ENCODE measurements around the gene BCL3.
"Not testable (repeated sequence)": the region's sequence is repeated elsewhere in the genome, so short reads cannot be mapped to it uniquely, and the experiment has no call there.

Gene BCL3, protein sequence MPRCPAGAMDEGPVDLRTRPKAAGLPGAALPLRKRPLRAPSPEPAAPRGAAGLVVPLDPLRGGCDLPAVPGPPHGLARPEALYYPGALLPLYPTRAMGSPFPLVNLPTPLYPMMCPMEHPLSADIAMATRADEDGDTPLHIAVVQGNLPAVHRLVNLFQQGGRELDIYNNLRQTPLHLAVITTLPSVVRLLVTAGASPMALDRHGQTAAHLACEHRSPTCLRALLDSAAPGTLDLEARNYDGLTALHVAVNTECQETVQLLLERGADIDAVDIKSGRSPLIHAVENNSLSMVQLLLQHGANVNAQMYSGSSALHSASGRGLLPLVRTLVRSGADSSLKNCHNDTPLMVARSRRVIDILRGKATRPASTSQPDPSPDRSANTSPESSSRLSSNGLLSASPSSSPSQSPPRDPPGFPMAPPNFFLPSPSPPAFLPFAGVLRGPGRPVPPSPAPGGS

DNA sequence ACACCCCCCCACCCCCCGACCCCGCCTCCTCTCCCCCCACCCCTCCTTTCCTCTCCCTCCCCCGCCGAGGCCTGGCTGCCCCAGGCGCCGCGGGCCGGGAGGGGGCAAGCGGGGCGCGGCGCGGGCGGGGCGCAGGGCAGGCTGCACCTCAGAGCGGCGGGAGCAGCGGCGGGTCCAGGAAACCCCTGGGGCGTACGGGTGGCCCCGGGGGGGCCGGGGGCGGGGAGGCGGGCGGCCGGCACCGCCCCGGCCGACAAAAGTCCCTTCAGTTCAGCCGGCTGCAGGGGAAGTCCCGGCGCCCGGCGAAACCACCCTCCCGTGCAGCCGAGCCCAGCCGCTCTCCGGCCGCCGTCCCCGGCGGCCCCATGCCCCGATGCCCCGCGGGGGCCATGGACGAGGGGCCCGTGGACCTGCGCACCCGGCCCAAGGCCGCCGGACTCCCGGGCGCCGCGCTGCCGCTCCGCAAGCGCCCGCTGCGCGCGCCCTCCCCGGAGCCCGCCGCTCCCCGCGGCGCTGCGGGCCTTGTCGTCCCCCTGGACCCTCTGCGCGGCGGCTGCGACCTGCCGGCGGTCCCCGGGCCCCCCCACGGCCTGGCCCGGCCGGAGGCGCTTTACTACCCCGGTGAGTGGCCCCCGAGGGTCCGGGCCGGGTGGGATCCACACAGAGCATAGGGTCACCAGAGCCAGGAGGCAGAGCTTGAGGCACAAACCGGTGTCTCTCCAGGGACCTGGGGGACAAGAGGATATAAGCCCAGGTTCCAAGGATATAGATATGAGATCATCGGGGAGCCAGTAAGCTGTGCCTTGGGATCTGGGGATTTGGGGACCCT lies at the start of gene BCL3:
Gene BCL3, plus strand, starts transcription at position 283 of the 829 bp plus-strand sequence. Its CDS starts 83 bp downstream, at position 366.
- DNase-seq, result peak; percentile 82

GRCh38 chr19:44700547-44700946 lies 48.0 kb upstream of the BCL3 start:
- DNase-seq, result no peak

DNA sequence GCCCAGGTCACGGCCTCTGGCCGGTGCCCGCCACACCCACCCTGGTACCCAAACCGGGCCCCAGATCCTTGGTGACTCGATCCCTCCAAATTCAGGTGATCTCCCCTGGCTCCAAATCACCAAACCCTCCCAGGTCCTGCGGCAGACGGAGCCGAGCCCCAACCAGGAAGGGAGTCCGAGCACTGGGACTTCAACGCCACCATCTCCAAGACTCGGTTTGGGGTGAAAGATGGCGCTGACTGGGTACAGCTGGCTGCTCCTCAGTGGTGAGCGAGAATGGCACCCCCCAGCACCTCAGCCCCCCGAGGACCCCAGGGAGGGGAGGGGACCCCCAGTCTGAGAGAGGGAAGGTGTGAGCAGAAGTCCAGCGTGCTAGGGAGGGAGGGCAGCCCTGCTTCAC lies 47.3 kb upstream of the BCL3 start:
- DNase-seq, result no peak

DNA sequence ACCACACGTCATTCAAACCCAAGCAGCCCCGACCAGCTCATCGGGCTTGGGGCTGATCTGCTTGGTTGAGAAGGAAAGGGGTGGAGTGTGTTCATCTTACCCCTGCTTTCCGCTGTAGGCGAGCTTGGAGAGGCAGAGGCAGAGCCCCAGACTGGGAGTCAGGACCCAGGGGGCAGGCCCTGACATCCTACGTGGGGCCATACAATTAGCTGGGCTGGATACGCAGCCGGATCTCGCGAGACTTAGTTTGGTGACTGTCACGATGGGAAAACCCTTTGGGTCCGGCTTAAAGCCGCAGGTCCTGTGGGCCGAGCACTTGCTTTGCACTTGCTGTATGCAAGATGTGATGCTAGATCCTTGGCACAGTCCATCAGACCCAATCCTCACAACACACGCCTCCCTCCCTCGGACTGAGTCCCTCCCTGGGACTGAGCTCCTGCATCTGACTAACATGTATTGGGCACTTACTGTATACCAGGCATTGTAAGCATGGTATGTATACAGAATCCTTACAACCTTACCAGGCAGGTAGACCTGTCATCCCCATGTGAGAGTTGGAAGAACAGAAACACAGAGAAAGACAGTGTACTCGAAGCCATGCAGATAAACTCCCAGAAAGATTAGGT lies 45.8 kb upstream of the BCL3 start:
- DNase-seq, result no peak

DNA sequence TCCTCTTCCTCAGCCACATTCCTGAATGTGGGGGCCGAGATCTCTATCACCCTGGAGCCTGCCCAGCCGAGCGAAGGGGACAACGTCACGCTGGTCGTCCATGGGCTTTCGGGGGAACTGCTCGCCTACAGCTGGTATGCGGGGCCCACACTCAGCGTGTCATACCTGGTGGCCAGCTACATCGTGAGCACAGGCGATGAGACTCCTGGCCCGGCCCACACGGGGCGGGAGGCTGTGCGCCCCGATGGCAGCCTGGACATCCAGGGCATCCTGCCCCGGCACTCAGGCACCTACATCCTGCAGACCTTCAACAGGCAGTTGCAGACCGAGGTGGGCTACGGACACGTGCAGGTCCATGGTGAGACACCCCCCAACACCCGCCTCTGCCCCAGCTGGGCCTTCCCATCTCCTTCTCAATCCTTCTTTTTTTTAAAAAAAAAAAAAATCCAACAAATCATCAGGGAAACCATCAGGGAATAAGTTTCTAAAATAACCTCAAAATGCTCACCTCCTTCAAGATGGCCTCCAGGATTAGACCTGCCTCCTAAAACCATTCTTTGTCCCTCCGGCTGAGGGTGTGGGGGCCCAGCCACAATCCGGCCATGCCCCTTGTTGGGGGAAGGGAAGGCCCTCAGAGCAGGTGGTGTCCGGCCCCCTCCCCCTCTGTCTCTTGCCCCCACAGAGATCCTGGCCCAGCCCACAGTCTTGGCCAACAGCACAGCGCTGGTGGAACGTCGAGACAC lies 45.0 kb upstream of the BCL3 start:
- DNase-seq, result no peak

DNA sequence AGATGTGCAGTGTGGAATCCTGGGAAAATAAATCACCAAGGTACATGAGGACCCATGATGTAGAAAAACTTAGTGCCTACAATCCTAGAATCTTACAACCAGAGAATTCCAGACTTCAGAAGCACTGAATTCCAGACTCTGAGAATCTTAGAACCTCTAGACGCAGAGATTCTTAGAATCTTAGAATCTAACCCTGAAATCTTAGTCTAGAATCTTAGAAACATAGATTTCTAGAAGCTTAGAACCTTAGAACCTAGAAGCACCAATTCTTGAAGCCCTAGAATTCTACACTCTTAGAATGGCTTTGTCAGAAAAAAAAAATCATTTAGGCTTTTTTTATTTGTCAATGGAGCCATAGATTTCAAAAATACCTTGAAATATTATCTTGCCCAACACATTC lies 43.5 kb upstream of the BCL3 start:
- no peak for DNase-seq

GRCh38 chr19:44705502-44706010 lies 43.0 kb upstream of the BCL3 start:
- no peak for DNase-seq

GRCh38 chr19:44706506-44707236 lies 41.8 kb upstream of the BCL3 start:
- DNase-seq, result no peak

DNA sequence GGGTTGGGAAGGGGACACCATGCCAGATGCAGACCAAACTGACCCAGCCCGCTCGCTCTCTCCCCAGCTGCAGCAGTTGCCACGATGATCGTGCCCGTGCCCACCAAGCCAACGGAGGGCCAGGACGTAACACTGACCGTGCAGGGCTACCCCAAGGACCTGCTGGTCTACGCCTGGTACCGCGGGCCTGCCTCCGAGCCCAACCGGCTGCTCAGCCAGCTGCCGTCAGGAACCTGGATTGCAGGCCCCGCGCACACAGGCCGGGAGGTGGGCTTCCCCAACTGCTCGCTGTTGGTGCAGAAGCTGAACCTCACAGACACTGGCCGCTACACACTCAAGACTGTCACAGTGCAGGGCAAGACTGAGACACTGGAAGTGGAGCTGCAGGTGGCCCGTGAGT lies 40.7 kb upstream of the BCL3 start:
- no peak for DNase-seq

DNA sequence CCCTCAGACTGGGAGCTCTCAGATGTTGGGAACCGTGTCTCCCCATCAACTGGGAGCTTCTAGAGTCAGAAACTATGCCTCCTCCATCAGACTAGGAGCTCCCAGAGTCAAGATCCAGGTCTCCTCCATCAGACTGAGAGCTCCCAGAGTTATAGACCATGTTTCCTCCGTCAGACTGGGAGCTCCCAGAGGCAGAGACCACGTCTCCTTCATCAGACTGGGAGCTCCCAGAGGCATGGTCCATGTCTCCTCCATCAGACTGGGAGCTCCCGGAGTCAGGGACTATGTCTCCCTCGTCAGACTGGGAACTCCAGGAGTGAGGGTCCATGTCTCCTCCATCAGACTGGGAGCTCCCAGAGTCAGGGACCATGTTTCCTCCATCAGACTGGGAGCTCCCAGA lies 39.6 kb upstream of the BCL3 start:
- no peak for DNase-seq

- not testable (repeated sequence) for DNase-seq
These were observed 38.9 kb upstream of the BCL3 start for GRCh38 chr19:44709434-44710266.

- no peak for DNase-seq
These were observed 38.0 kb upstream of the BCL3 start for GRCh38 chr19:44710483-44710882.

- peak; percentile 16 for DNase-seq
These were observed 35.5 kb upstream of the BCL3 start for GRCh38 chr19:44712864-44713515.

DNA sequence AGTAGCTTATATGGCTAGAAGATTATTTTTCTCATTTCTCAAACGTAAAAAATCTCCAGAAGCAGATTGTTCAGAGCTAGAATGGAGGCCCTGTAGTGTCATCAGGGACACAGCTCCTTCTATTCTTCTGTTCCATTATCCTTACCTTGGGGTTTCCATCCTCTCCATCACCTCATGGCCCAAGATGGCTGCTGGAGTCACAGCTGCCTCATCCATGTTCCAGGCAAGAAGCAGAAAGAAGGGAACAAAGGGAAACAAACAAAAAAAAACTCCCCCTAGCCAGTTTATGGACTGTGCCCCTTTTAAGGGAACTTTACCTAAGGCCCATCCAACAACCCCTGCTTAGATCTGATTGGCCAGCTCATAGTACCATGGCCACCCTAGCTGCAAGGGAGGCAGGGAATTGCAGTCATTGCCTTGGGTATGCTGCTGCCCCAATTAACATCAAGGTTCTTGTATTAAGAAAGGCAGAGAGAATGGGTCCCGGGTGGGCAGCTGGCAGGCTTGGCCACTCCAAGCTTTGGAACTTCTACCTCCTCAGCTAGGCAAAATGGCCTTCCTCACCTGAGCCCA lies 33.8 kb upstream of the BCL3 start:
- DNase-seq, result no peak

DNA sequence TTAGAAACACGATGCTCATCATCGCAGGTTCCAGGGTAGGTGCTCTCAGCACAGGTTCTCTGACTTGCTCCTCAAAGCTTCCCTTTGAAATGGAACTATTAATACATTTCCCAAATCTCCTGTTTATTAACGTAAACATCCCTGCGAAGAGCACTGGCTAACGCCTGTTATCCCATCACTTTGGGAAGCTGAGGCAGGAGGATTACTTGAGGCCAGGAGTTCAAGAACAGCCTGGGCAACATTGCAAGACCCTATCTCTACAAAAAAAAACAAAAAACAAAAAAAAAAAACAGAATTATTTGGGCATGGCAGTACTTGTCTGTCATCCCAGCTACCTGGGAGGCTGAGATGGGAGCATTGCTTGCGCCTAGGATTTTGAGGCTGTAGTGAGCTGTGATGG lies 30.9 kb upstream of the BCL3 start:
- DNase-seq, result no peak

GRCh38 chr19:44718441-44719261 lies 29.9 kb upstream of the BCL3 start:
- peak; percentile 83 for DNase-seq

GRCh38 chr19:44719262-44719701 lies 29.2 kb upstream of the BCL3 start:
- DNase-seq, result peak; percentile 69

GRCh38 chr19:44720396-44720795 lies 28.1 kb upstream of the BCL3 start:
- DNase-seq, result not testable (repeated sequence)

- DNase-seq, result no peak
These were observed 27.6 kb upstream of the BCL3 start for GRCh38 chr19:44720945-44721344.
